HG03354 (cell line): ENCODE data around the gene SH3RF1.
"Not testable (repeated sequence)": the region's sequence is repeated elsewhere in the genome, so short reads cannot be mapped to it uniquely, and the experiment has no call there.

Source experiments
- ATAC-seq: cut with Tn5 transposase; IDR thresholded peaks from one replicate; pipeline ENCODE4 v1.9.1; 2021; ENCODE audit warnings: mild to moderate bottlenecking; ENCODE audit not compliant: unreplicated experiment, poor library complexity, severe bottlenecking

Gene SH3RF1

GRCh38 chr4:169278624-169279023 is 7.9 kb upstream of the SH3RF1 start:
- ATAC-seq = no peak

GRCh38 chr4:169277838-169278237 is 7.1 kb upstream of the SH3RF1 start:
- ATAC-seq = not testable (repeated sequence)

- no peak for ATAC-seq
Observed at GRCh38 chr4:169275180-169275579, 4.4 kb upstream of the SH3RF1 start.

GRCh38 chr4:169274033-169274432 is 3.3 kb upstream of the SH3RF1 start:
- no peak for ATAC-seq

GRCh38 chr4:169272265-169272886 is 1.6 kb upstream of the SH3RF1 start:
- ATAC-seq = no peak

GRCh38 chr4:169271692-169272007 is 894 bp upstream of the SH3RF1 start:
- ATAC-seq = no peak

- peak; percentile 55 for ATAC-seq
Observed at GRCh38 chr4:169269916-169270809, 593 bp downstream of the SH3RF1 start.

GRCh38 chr4:169268951-169269760 is 1.6 kb downstream of the SH3RF1 start:
- ATAC-seq = no peak

GRCh38 chr4:169267070-169267469 is 3.7 kb downstream of the SH3RF1 start:
- ATAC-seq = no peak

GRCh38 chr4:169266661-169267060 is 4.1 kb downstream of the SH3RF1 start:
- ATAC-seq = no peak

GRCh38 chr4:169266081-169266480 is 4.7 kb downstream of the SH3RF1 start:
- ATAC-seq = no peak

GRCh38 chr4:169263791-169264392 is 6.9 kb downstream of the SH3RF1 start:
- ATAC-seq = no peak

GRCh38 chr4:169260217-169260866 is 10.4 kb downstream of the SH3RF1 start:
- no peak for ATAC-seq

GRCh38 chr4:169259271-169259670 is 11.5 kb downstream of the SH3RF1 start:
- no peak for ATAC-seq

GRCh38 chr4:169258141-169258540 is 12.6 kb downstream of the SH3RF1 start:
- ATAC-seq = no peak

- no peak for ATAC-seq
Observed at GRCh38 chr4:169256856-169257761, 13.6 kb downstream of the SH3RF1 start.

GRCh38 chr4:169256101-169256612 is 14.6 kb downstream of the SH3RF1 start:
- ATAC-seq = no peak

- no peak for ATAC-seq
Observed at GRCh38 chr4:169254546-169254983, 16.2 kb downstream of the SH3RF1 start.
